GM23248 (cell line): ENCODE measurements around the gene CR1L. TPM values are rescaled to one million over a fixed set of nuclear protein-coding genes. Genes with fewer than 3 reads are reported as not detected.
"Not testable (repeated sequence)": the region's sequence is repeated elsewhere in the genome, so short reads cannot be mapped to it uniquely, and the experiment has no call there.

Experiments used
- DNase-seq: peaks from one replicate; pipeline ENCODE4 v3.0.0-alpha.2; 2015
- H2AFZ ChIP-seq: fragments of 200-600 bp; sonication (generic); 2 replicates; pipeline ENCODE4 v1.6.1; 2016; ENCODE audit warnings: antibody characterized with exemption
- H3F3A ChIP-seq: fragments of 200-600 bp; sonication (generic); 2 replicates; pipeline ENCODE4 v1.6.1; 2016; ENCODE audit warnings: mild to moderate bottlenecking, antibody characterized with exemption, mixed run types; ENCODE audit not compliant: insufficient read depth
- H3K27ac ChIP-seq: fragments of 200-600 bp; sonication (generic); 2 replicates; pipeline ENCODE4 v1.5.1; 2016; ENCODE audit warnings: mild to moderate bottlenecking
- H3K27me3 ChIP-seq: fragments of 200-600 bp; sonication (generic); replicated peaks from 2 replicates; pipeline ENCODE4 v1.6.1; 2016; ENCODE audit warnings: mild to moderate bottlenecking; ENCODE audit not compliant: insufficient read depth
- H3K36me3 ChIP-seq: fragments of 200-600 bp; sonication (generic); 2 replicates; pipeline ENCODE4 v1.6.1; 2016; ENCODE audit warnings: low read depth, mild to moderate bottlenecking
- H3K4me1 ChIP-seq: fragments of 200-600 bp; sonication (generic); 2 replicates; pipeline ENCODE4 v1.6.1; 2016; ENCODE audit warnings: mild to moderate bottlenecking; ENCODE audit not compliant: insufficient read depth
- H3K4me2 ChIP-seq: fragments of 200-600 bp; sonication (generic); one replicate; pipeline ENCODE4 v1.6.1; 2016; ENCODE audit warnings: mild to moderate bottlenecking; ENCODE audit not compliant: unreplicated experiment
- H3K4me3 ChIP-seq: fragments of 200-600 bp; sonication (generic); 2 replicates; pipeline ENCODE4 v1.5.1; 2016; ENCODE audit warnings: mild to moderate bottlenecking
- H3K79me2 ChIP-seq: fragments of 200-600 bp; sonication (generic); 2 replicates; pipeline ENCODE4 v1.6.1; 2016; ENCODE audit warnings: mild to moderate bottlenecking; ENCODE audit not compliant: insufficient read depth
- H3K9ac ChIP-seq: fragments of 200-600 bp; sonication (generic); 2 replicates; pipeline ENCODE4 v1.6.1; 2016; ENCODE audit warnings: mild to moderate bottlenecking
- H3K9me2 ChIP-seq: fragments of 200-600 bp; sonication (generic); 2 replicates; pipeline ENCODE4 v1.6.1; 2016; ENCODE audit warnings: mixed run types, mild to moderate bottlenecking, moderate library complexity; ENCODE audit not compliant: insufficient read depth
- H3K9me3 ChIP-seq: fragments of 200-600 bp; sonication (generic); one replicate; pipeline ENCODE4 v1.6.1; 2017; ENCODE audit warnings: low read depth
- H4K20me1 ChIP-seq: fragments of 200-600 bp; sonication (generic); 2 replicates; pipeline ENCODE4 v1.6.0; 2016; ENCODE audit not compliant: insufficient read depth
- EZH2 ChIP-seq: fragments of 200-600 bp; sonication (generic); IDR thresholded peaks from 2 replicates; pipeline ENCODE4 v1.6.1; 2018; ENCODE audit warnings: antibody characterized with exemption, mild to moderate bottlenecking; ENCODE audit not compliant: insufficient read depth, poor library complexity, severe bottlenecking
- EZH2phosphoT487 ChIP-seq: fragments of 200-600 bp; sonication (generic); IDR thresholded peaks from 2 replicates; pipeline ENCODE4 v1.6.1; 2018; ENCODE audit warnings: antibody characterized with exemption, moderate library complexity, mild to moderate bottlenecking, low read depth; ENCODE audit not compliant: insufficient read depth
- WGBS, 2 experiments: methylation state at CpG; one replicate each; pipeline ENCODE4 v1.1.6; 2015 to 2017; ENCODE audit warnings: low lambda C conversion rate in 2 of 2, low coverage in 1 of 2; ENCODE audit errors: missing lambda C conversion rate in 2 of 2; 5-methylcytosine and 5-hydroxymethylcytosine counted together
- in situ Hi-C: fragments of 300-500 bp; cut with MboI; formaldehyde crosslinking; loops from 2 replicates; pipeline ENCODE4 v1.15.0; 2020
- polyA plus RNA-seq: library from polyadenylated mRNA; unstranded; fragments of >200 nt; fragmentation: Nextera tagmentation; extraction: Ambion mirVana; gene quantifications from 2 replicates; pipeline ENCODE4 v1.2.1, GENCODE V29; 2016
- total RNA-seq: library from RNA; depleted of rRNA; stranded (reverse); fragments of >200 nt; shearing (Covaris generic); gene quantifications from 2 replicates; pipeline ENCODE4 v1.2.3, GENCODE V29; 2014

Gene CR1L
- total and polyA plus RNA-seq, 2 experiments from 2014 or later = not detected

DNA sequence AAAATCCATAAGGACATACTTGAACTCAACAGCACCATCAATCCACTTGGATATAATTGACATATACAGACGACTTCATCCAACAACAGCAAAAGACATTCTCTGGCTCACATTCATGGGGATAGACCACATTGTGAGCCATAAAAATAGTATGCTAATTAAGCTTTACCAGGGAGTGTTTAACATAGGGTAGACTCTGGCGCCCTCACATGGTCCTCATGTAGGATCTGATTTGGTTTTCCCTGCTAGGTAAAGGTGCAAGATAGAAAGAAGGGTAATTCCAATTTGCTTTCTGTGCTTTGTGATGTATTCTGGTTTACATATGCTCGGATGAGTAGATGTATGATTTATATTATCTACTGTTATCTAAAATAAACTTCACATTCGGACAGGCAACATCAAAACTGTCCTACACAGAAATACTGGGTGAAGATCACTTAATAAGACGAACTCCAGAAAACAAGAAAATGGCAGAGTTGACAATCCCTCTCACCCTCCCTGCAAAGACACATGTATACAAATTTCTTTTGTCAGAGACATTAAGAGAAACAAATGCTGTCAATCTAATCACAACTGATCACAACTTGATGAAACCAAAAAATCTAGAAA lies 27.7 kb downstream of the CR1L start:
- Histone ChIP-seq H3K4me2 (no peak overlapping the region), H3K79me2 (no peaks in the 10 kb centered on the region), H3K9me2 (no peaks in the 10 kb centered on the region), H3K4me1 (no peaks in the 10 kb centered on the region), H3K9ac (no peak overlapping the region), H3F3A (no peaks in the 10 kb centered on the region), H3K4me3 (no peak overlapping the region), H3K36me3 (no peaks in the 10 kb centered on the region), H2AFZ (no peak overlapping the region), H3K9me3 (no peaks in the 10 kb centered on the region), H3K27ac (no peak overlapping the region), H3K27me3 (peaks cover 42% of the 10 kb centered on the region), H4K20me1 (no peaks in the 10 kb centered on the region)
- in situ Hi-C loops = no loop called here
- TF ChIP-seq EZH2 = no peak
- TF ChIP-seq EZH2phosphoT487 = no peak
- WGBS, 2 experiments = 24 to 26% methylated on average over 5 of the region's 5 CpGs
- peak; percentile 59 for DNase-seq

- Histone ChIP-seq H3K4me1 (no peaks in the 10 kb centered on the region), H3K27me3 (peaks cover 34% of the 10 kb centered on the region), H3K27ac (no peak overlapping the region), H3K36me3 (no peaks in the 10 kb centered on the region), H2AFZ (no peak overlapping the region), H4K20me1 (no peaks in the 10 kb centered on the region), H3K79me2 (no peaks in the 10 kb centered on the region), H3K4me2 (no peak overlapping the region), H3K4me3 (no peak overlapping the region), H3F3A (no peaks in the 10 kb centered on the region), H3K9ac (no peak overlapping the region), H3K9me2 (no peaks in the 10 kb centered on the region), H3K9me3 (no peaks in the 10 kb centered on the region)
- 56 to 57% methylated on average over 6 of the region's 6 CpGs for WGBS, 2 experiments
- TF ChIP-seq EZH2phosphoT487 = no peak
- TF ChIP-seq EZH2 = no peak
- in situ Hi-C loops = no loop called here
- DNase-seq = no peak
Observed at GRCh38 chr1:207673399-207673798, 28.5 kb downstream of the CR1L start.

DNA sequence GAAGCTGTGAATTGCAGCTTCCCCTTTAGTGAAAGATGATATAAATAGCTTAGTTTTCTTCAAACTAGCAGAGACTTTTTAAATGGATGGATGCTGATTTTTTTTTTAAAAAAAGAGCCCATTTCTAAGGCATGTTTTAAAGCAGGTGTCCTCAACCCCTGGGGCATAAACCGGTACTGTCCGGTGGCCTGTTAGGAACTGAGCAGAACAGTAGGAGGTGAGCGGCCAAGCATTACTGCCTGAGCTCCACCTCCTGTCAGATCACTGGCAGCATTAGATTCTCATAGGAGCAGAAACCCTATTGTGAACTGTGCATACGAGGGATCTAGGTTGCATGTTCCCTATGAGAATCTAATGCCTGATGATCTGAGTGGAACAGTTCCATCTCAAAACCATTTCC lies 31.2 kb downstream of the CR1L start:
- H3K79me2 ChIP-seq = no peaks in the 10 kb centered on the region
- H3K9me3 ChIP-seq = no peaks in the 10 kb centered on the region
- H3K4me1 ChIP-seq = peaks cover 11% of the 10 kb centered on the region
- in situ Hi-C loops = no loop called here
- no peak overlapping the region for H3K27ac ChIP-seq
- H3K9ac ChIP-seq = no peak overlapping the region
- no peak overlapping the region for H3K4me3 ChIP-seq
- 75 to 87% methylated on average over 4 of the region's 4 CpGs for WGBS, 2 experiments
- H3K4me2 ChIP-seq = no peak overlapping the region
- no peak overlapping the region for H2AFZ ChIP-seq
- H3K36me3 ChIP-seq = no peaks in the 10 kb centered on the region
- peaks cover 10% of the 10 kb centered on the region for H3K27me3 ChIP-seq
- H4K20me1 ChIP-seq = no peaks in the 10 kb centered on the region
- DNase-seq = no peak
- H3K9me2 ChIP-seq = no peaks in the 10 kb centered on the region
- TF ChIP-seq EZH2phosphoT487 (no peak), EZH2 (no peak)
- no peaks in the 10 kb centered on the region; the same call in 1 of the 2 replicates for H3F3A ChIP-seq

DNA sequence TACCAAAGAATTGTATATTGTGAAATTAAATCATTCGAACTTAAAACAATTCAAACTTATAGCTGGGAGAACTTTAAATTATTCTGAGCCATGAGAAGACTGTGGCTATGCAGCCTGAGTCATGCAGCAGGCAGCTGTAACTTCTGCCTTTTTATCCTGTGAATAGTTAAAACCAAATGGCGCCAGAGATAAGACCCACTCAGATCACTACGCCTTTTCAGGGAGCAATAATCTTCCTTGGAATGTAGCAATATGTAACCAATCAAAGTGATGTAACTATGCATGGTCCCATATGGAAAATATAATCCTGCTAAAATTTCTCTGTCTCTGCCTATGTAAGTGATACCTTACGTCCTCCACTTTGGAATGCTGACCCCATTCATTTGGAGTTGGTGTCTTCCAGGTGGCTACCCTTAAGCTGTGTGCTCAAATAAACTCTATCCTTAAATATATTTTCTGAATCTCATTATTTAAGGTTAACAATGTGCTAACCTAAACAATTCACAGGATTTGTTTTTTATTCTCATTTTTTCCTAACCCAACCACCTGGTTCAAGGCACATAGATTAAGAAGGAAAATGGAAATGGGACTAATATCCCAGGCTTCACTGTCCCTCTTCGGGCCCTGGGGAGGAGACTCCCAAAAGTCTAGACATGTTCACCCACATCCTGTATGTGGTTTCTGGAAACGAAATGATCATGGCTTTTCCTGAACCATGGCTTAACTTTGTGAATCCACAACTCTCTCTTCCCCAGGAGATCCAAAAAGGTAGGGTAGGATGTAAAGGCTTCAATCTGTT lies 35.9 kb downstream of the CR1L start:
- H3K27ac ChIP-seq = peak overlapping the region; percentile 39
- H3K9me2 ChIP-seq, H3K9me3 ChIP-seq, H4K20me1 ChIP-seq, in situ Hi-C loops, H3K9ac ChIP-seq, H3K79me2 ChIP-seq, H3K36me3 ChIP-seq, H3K27me3 ChIP-seq, H3F3A ChIP-seq: not testable (repeated sequence)
- H3K4me2 ChIP-seq = peak overlapping the region; percentile 45
- peak; percentile 70 for DNase-seq
- 0 out of 2 replicates have a peak overlapping the region, but pooled peaks have one; percentile 20 for H2AFZ ChIP-seq
- 21 to 22% methylated on average over 6 of the region's 6 CpGs for WGBS, 2 experiments
- H3K4me1 ChIP-seq = peaks cover 15% of the 10 kb centered on the region
- H3K4me3 ChIP-seq = 0 out of 2 replicates have a peak overlapping the region, but pooled peaks have one; percentile 9

DNA sequence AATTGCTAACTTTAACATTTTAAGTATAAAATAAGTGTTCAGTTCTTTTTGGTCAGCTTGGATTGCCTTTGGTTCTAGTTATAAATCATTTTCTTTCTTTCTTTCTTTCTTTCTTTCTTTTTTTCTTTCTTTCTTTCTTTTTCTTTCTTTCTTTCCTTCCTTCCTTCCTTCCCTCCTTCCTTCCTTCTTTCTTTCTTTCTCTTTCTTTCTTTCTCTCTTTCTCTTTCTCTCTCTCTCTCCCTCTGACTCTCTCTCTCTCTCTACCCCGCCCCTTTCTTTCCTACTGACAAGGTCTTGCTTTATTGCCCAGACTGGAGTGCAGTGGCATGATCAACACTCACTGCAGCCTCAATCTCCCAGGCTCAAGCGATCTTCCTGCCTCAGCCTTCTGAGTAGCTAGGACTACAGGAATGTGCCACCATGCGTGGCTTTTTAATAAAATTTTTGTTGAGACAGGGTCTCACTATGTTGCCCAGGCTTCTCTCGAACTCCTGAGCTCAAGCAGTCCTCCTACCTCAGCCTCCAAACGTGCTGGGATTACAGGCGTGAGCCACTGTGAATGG lies 38.0 kb downstream of the CR1L start:
- H3K4me3 ChIP-seq, DNase-seq, H4K20me1 ChIP-seq, H3K9me2 ChIP-seq, H3K4me2 ChIP-seq, H3K9ac ChIP-seq, H2AFZ ChIP-seq, H3K27ac ChIP-seq, H3K9me3 ChIP-seq, in situ Hi-C loops, H3F3A ChIP-seq, H3K79me2 ChIP-seq, H3K36me3 ChIP-seq, H3K27me3 ChIP-seq: not testable (repeated sequence)
- peaks cover 15% of the 10 kb centered on the region for H3K4me1 ChIP-seq
- 62 to 77% methylated on average over 6 of the region's 6 CpGs for WGBS, 2 experiments

GRCh38 chr1:207690551-207690950 lies 45.6 kb downstream of the CR1L start:
- H3K9me3 ChIP-seq, in situ Hi-C loops, H3K36me3 ChIP-seq, H3K27ac ChIP-seq, H3K27me3 ChIP-seq, H3K4me2 ChIP-seq, H3K4me3 ChIP-seq, H3K79me2 ChIP-seq, H3K9me2 ChIP-seq, DNase-seq, H3K4me1 ChIP-seq, H4K20me1 ChIP-seq, H3K9ac ChIP-seq, H3F3A ChIP-seq: not testable (repeated sequence)
- H2AFZ ChIP-seq = peak overlapping the region; percentile 11; the same call in 1 of the 2 replicates
- WGBS, 2 experiments = 15 to 16% methylated on average over 4 of the region's 4 CpGs
